HG03175 (cell line): Measurements from ENCODE around the gene SAT1.

Experiments used
- ATAC-seq: cut with Tn5 transposase; IDR thresholded peaks from one replicate; pipeline ENCODE4 v1.9.1; 2021; ENCODE audit warnings: mild to moderate bottlenecking, moderate library complexity; ENCODE audit not compliant: unreplicated experiment

SAT1 gene

DNA sequence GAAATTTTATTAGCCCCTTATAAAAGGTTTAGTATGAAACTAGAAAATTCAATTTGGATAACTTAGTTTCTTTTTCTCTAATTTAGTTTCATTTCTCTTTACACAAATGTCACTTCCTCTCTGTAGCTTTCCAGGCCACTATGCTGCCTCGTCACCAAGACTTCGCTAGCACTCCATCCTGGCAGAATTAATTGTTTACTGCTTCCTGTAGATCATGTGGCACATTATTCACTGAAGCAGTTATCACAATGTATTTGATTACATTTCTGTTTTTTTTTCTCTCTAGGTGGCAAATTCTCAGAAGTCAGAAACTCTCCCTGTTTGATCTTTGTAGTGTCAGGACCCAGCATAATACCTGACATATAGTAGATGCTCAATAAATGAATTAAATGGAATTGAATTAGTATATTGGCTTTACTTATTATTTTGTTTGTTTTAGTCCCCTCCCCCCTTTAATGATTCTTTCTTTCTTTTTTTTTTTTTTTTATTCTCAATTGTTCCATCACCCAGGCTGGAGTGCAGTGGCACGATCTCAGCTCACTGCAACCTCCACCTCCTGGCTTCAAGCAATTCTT lies 9.3 kb upstream of the SAT1 start:
- peak; percentile 91 for ATAC-seq

GRCh38 chrX:23776363-23776762 lies 6.6 kb upstream of the SAT1 start:
- ATAC-seq: no peak

- no peak for ATAC-seq
These were observed 3.9 kb upstream of the SAT1 start for GRCh38 chrX:23779025-23779424.

DNA sequence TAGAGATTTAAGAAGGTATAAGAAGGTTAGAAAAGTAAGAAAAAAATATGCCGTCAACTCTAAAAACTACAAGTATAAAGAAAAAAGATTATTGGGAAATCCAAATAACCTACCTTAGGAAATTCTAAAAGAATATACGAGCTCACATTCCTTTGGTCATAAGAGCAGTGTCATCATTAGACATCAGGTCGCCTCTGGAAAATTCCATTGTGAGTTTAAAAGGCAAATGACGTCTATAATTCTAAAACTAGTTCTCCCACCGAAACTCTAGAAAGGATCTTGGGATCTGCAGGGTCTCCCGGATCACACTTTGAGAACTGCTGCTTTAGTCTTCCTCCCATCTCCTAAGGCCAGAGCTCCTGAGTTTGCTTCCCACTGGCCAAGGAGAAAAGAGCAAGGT lies 518 bp upstream of the SAT1 start:
- no peak for ATAC-seq

- no peak for ATAC-seq
These were observed 856 bp downstream of the SAT1 start for GRCh38 chrX:23783589-23784469.

GRCh38 chrX:23784470-23785331 lies 1.7 kb downstream of the SAT1 start:
- ATAC-seq: no peak

GRCh38 chrX:23785580-23785979 lies 2.6 kb downstream of the SAT1 start:
- no peak for ATAC-seq

GRCh38 chrX:23786268-23786815 lies 3.4 kb downstream of the SAT1 start:
- ATAC-seq: no peak

DNA sequence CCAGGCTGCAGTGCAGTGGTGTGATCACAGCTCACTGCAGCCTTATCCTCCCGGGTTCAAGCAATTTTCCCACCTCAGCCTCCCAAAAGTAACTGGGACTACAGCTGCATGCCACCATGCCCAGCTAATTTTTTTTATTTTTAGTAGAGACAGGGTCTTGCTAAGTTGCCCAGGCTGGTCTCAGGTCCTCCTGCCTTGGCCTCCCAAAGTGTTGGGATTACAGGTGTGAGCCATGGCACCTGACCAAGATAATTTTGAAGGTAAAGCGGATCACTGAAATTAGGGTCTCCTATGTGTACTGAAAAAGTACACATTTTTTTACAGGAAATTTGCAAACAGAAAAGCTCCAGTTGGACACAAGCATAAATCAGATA lies 4.8 kb downstream of the SAT1 start:
- no peak for ATAC-seq

DNA sequence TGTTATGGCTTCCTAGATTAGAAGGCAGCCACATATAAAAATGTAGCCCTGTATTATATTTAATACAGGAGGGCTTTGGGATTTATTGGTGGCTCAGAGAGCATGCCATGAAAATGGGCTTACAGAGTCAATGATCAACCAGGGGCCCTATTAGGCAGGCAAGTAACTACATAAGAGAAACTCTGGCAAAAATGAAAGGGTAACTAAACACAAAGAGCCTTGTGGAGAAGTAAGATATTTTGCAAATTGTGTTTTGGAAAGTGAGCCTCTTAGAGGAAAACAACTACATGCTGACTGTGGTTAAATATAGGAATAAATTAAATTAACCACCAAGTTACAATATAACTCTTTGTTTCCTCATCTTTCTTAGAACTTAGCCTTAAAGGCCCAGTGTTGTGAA lies 5.5 kb downstream of the SAT1 start:
- ATAC-seq: peak; percentile 67

- ATAC-seq: no peak
These were observed 6.0 kb downstream of the SAT1 start for GRCh38 chrX:23788946-23789345.

DNA sequence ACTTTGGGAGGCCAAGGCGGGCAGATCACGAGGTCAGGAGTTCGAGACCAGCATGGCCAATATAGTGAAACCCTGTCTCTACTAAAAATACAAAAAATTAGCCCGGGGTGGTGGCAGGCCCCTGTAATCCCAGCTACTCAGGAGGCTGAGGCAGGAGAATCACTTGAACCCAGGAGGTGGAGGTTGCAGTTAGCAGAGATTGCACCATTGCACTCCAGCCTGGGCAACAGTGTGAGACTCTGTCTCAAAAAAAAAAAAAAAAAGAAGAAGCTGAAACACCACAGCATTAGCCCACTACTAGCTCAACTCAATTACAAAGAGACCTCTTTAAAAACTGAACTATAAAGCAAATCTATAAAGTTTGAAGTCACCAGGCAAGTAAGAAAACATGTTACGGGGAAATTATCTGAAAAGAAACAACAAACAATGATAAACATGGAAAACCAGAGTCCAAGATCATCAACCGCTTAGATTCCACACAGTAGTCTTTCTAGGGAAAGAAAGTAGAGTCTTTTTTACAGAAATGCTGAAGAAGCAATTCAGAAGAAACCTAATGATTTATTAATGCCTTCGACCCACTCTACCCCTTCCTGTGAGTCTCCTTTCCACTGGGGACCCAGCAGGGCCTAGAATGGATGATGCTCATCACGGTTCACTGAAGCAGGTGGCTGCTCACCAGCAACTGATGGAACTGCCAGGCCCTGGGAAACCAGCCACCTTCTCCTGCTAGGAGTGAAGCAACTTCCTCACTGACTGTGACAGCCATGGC lies 6.6 kb downstream of the SAT1 start:
- no peak for ATAC-seq

DNA sequence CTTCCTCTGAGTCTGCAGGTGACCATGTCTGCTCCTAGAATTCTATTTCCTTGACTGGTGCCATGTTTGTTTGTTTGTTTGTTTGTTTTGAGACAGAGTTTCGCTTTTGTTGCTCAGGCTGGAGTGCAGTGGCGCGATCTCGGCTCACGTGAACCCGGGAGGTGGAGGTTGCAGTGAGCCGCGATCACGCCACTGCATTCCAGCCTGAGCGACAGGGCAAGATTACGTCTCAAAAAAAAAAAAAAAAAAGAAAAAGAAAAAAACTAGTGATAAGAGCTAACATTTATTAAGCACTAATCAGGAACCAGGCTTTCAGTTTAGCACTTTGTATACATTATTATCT lies 7.2 kb downstream of the SAT1 start:
- ATAC-seq: no peak

GRCh38 chrX:23792861-23793553 lies 10.0 kb downstream of the SAT1 start:
- no peak for ATAC-seq

DNA sequence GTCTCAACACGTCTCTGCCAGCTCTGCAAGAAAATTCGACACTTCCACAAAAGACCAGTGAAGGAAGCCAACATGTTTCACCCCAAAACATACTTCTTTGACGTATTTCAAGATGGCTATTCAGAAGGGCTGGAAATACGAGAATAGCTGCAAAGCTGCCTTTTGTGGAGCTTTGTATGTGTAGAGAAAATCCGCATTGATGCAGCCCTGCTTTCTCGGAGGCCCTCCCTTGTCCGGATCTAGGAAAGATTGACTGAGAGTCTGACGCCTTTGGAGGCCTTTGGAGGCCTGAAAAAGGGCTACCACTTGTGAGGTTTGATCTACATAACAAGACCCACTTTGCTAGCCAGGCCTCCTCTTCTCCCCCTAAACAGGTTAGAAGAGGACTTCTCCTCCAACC lies 12.2 kb downstream of the SAT1 start:
- ATAC-seq: no peak

DNA sequence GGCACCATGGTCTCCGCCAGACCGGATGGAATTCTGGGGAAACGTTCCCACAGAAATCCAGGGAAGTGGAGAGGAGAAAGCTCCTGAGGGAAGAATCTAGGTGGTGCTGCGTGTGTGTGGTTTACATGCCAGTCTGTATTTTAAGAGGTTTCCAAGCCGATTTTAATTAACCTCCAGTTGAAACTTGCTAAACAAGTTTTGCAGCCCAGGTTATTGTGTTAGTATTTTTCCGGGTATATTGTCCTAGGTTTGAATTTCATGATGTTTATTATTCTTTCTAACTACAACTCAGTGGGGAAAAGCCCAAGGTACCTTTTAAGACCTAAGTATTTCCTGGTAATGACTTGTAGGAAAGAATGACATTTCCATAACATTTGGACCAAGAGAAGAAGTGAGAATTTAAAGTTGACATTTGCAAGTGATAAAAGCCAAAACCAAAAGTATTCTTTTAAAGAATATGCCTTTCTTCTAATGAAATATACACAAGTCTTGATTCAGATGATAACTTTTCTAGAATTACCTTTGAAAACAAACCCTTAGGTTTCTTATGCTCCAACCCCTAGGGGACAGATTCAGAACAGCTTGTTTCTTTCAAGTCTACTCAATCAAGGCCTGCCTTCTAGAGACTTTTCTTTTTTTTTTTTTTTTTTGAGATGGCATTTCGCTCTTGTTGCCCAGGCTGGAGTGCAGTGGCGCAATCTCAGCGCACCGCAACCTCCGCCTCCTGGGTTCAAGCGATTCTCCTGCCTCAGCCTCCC lies 14.6 kb downstream of the SAT1 start:
- ATAC-seq: no peak

DNA sequence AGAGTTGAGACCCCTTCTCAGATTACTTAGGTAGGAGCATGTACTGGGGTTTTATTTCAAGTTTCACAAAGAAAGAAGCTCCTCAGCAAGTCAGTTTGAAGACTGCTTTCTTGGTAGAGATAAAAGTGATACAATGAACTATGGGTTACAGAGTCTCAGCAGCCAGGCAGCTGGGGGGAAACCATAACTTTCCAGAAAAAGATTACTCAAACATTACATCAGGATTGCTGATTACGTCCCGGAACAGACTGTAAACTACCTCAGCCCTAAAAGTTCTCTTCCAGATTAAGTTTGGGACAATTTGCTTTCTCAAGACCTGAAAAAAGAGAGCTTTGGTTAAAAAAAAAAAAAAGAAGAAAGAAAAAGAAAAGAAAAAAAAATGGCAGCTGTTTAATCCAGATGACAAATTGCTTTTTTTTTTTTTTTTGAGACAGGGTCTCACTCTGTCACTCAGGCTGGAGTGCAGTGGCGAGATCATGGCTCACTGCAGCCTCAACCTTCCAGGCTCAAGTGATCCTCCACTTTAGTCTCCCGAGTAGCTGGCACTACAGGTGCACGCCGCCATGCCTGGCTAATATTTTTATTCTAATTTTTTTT lies 16.6 kb downstream of the SAT1 start:
- no peak for ATAC-seq

GRCh38 chrX:23802431-23802830 lies 19.5 kb downstream of the SAT1 start:
- no peak for ATAC-seq

GRCh38 chrX:23803931-23804381 lies 21.0 kb downstream of the SAT1 start:
- no peak for ATAC-seq
